WTC11 (cell line): ENCODE data around the gene LRRC75B.
"Not testable (repeated sequence)": the region's sequence is repeated elsewhere in the genome, so short reads cannot be mapped to it uniquely, and the experiment has no call there.

Experiments used
- CTCF ChIP-seq: fragments of 200-600 bp; IDR thresholded peaks from 2 replicates; pipeline ENCODE4 v1.8.0; 2022; ENCODE audit warnings: antibody characterized with exemption
- PREB ChIP-seq: sonication (generic); formaldehyde crosslinking; IDR thresholded peaks from 2 replicates; pipeline ENCODE4 v1.8.1; 2022; ENCODE audit warnings: mild to moderate bottlenecking, missing genetic modification reagents, moderate library complexity, borderline replicate concordance

- TF ChIP-seq PREB (CRISPR knock-in tag); CTCF: not testable (repeated sequence)
Measured at GRCh38 chr22:24632642-24633041, 39.8 kb upstream of the LRRC75B start.
